SU-DHL-6 (cell line): Measurements from ENCODE around the gene KLF2.
"Not testable (repeated sequence)": the region's sequence is repeated elsewhere in the genome, so short reads cannot be mapped to it uniquely, and the experiment has no call there.

Experiments
- CTCF ChIP-seq: fragments of 200-600 bp; sonication (generic); IDR thresholded peaks from one replicate; pipeline ENCODE4 v1.5.1; 2017; ENCODE audit warnings: antibody characterized with exemption, mild to moderate bottlenecking, low read length, moderate library complexity; ENCODE audit not compliant: insufficient read depth, poor library complexity, severe bottlenecking
- EZH2phosphoT487 ChIP-seq: fragments of 200-600 bp; sonication (generic), shearing (Covaris generic); conservative IDR thresholded peaks from 2 replicates; pipeline ENCODE4 v1.6.1; 2018; ENCODE audit warnings: mild to moderate bottlenecking, antibody characterized with exemption, low read length, moderate library complexity, mixed read lengths

GRCh38 chr19:16285079-16285478 lies 39.5 kb upstream of the KLF2 start:
- TF ChIP-seq CTCF, EZH2phosphoT487: not testable (repeated sequence)
